Fibroblast of lung (primary cell): ENCODE measurements around the gene TMEM178B. TPM values are rescaled to one million over a fixed set of nuclear protein-coding genes. Genes with fewer than 3 reads are reported as not detected.

ENCODE experiments used
- DNase-seq, 2 donors: peaks; one replicate each; pipeline versions ENCODE4 v3.0.0 to v3.0.0-alpha.2; 2010; ENCODE audit warnings: low read depth in 2 of 2
- H2AFZ ChIP-seq: 2 replicates; pipeline ENCODE4 v1.5.1; 2012; ENCODE audit warnings: low read length, control low read depth, inconsistent platforms
- H3K27ac ChIP-seq: 2 replicates; pipeline ENCODE4 v1.5.1; 2011; ENCODE audit warnings: low read length, control low read depth; ENCODE audit not compliant: insufficient read depth
- H3K27me3 ChIP-seq: 2 replicates; pipeline ENCODE4 v1.5.1; 2011; ENCODE audit warnings: mild to moderate bottlenecking, low read length; ENCODE audit not compliant: control insufficient read depth, insufficient read depth
- H3K36me3 ChIP-seq: 2 replicates; pipeline ENCODE4 v1.5.1; 2011; ENCODE audit warnings: low read length; ENCODE audit not compliant: control insufficient read depth, insufficient read depth
- H3K4me1 ChIP-seq: 2 replicates; pipeline ENCODE4 v1.5.1; 2011; ENCODE audit warnings: low read length; ENCODE audit not compliant: control insufficient read depth, insufficient read depth; ENCODE audit errors: extremely low read depth
- H3K4me2 ChIP-seq: 2 replicates; pipeline ENCODE4 v1.5.1; 2011; ENCODE audit warnings: low read length, control low read depth; ENCODE audit not compliant: insufficient read depth; ENCODE audit errors: extremely low read depth
- H3K4me3 ChIP-seq, 4 experiments: fragments of 200-600 bp in 1 of 4; sonication (generic) in 1 of 4; replicated peaks in 1 of 4; 2 replicates each; pipeline ENCODE4 v1.5.1; 2011 to 2016; ENCODE audit warnings: low read length in 4 of 4, low read depth in 3 of 4, mild to moderate bottlenecking in 3 of 4, control low read depth in 2 of 4, inconsistent platforms in 1 of 4, mixed read lengths in 1 of 4; ENCODE audit not compliant: insufficient read depth in 1 of 4; ENCODE audit errors: control extremely low read depth in 1 of 4
- H3K79me2 ChIP-seq: 2 replicates; pipeline ENCODE4 v1.5.1; 2012; ENCODE audit warnings: mild to moderate bottlenecking, low read length, inconsistent platforms; ENCODE audit not compliant: control insufficient read depth, insufficient read depth
- H3K9ac ChIP-seq: 2 replicates; pipeline ENCODE4 v1.5.1; 2011; ENCODE audit warnings: mild to moderate bottlenecking, low read length, control low read depth; ENCODE audit not compliant: insufficient read depth
- H3K9me3 ChIP-seq: 2 replicates; pipeline ENCODE4 v1.5.1; 2012; ENCODE audit warnings: low read depth, low read length; ENCODE audit not compliant: control insufficient read depth, insufficient read depth
- H4K20me1 ChIP-seq: 2 replicates; pipeline ENCODE4 v1.5.1; 2011; ENCODE audit warnings: low read length; ENCODE audit not compliant: control insufficient read depth, insufficient read depth; ENCODE audit errors: extremely low read depth
- CTCF ChIP-seq, 2 donors: IDR thresholded peaks in 1 of 2; conservative IDR thresholded peaks in 1 of 2; 1 replicate in 1 of 2; 2 replicates in 1 of 2; pipeline ENCODE4 v1.5.1; 2011 to 2012; ENCODE audit warnings: low read length in 2 of 2, control low read depth in 1 of 2, inconsistent platforms in 1 of 2, low read depth in 1 of 2, mild to moderate bottlenecking in 1 of 2
- EZH2 ChIP-seq: IDR thresholded peaks from 2 replicates; pipeline ENCODE4 v1.5.1; 2012; ENCODE audit warnings: low read length, control low read depth, mild to moderate bottlenecking; ENCODE audit errors: missing control alignments
- polyA plus RNA-seq, 2 donors: library from polyadenylated mRNA; depleted of rRNA in 1 of 2; stranded (reverse) in 1 of 2; unstranded in 1 of 2; fragments of >200 nt; gene quantifications; 2 replicates each; pipeline ENCODE4 v1.2.1, GENCODE V29; 2011 to 2012; ENCODE audit warnings: missing spikeins in 1 of 2
- total RNA-seq: library from RNA; depleted of rRNA; stranded (reverse); fragments of >200 nt; gene quantifications from 2 replicates; pipeline ENCODE4 v1.2.1, GENCODE V29; 2014

The TMEM178B gene
- total and polyA plus RNA-seq, 2 donors (not counting 1 experiment from before 2014, with no cell fraction given) = under 0.01 to 0.14 TPM

DNA sequence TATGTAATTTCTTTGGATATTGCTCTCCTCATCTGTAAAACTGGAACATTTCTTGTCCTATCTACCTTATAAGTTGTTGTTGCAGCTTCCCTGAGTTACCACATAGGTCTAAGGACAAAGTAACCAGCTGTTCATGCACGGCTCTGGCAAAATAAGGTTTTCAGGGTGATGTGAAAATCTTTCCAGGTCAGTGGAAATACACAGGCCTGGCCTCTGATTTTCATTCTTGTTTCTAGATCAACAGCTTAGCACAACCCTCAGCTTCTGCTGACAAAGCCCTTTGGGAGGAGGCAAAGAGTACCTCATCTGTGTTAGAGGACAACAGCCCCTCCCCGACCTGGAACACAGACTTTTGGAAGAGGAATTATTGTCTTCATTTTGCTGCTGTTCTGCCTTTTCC is 359.8 kb downstream of the TMEM178B start:
- H3K4me1 ChIP-seq = no peaks in the 10 kb centered on the region
- H3K9me3 ChIP-seq = no peaks in the 10 kb centered on the region
- no peak for TF ChIP-seq EZH2
- no peak for TF ChIP-seq CTCF (conservative IDR thresholded peaks at IDR 0.05 in 1 of 2, IDR thresholded peaks at IDR 0.05 in 1 of 2; ENCODE audit: low read depth in 1 of 2, low read length in 2 of 2)
- no peak overlapping the region for H3K9ac ChIP-seq
- no peak overlapping the region for H3K27ac ChIP-seq
- no peak for DNase-seq
- no peaks in the 10 kb centered on the region for H3K79me2 ChIP-seq
- no peaks in the 10 kb centered on the region for H3K27me3 ChIP-seq
- no peaks in the 10 kb centered on the region for H4K20me1 ChIP-seq
- no peak overlapping the region for H2AFZ ChIP-seq
- H3K36me3 ChIP-seq = no peaks in the 10 kb centered on the region
- no peak overlapping the region for H3K4me2 ChIP-seq
- no peak overlapping the region for H3K4me3 ChIP-seq

DNA sequence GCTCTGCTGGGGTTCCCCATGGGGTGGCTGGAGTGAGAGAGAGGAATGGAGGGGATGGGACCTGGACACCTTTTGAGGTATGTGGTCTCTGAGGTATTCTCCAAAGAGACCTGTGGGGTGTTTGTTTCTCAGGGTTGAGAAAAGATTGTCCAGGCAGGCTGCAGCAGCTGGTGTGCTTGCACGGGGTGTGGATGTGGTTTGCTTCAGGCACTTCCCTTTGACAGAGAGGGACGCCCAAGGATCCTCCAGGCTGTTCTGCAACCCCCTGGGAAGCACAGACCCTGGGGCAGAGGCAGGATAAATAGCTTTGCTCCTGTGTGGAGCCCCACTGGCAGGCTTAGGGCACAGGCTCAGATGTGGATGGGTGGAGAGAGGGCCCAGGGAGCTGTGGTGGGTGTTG is 362.3 kb downstream of the TMEM178B start:
- no peak overlapping the region for H3K4me3 ChIP-seq
- no peak overlapping the region for H3K4me2 ChIP-seq
- no peaks in the 10 kb centered on the region for H4K20me1 ChIP-seq
- H3K9ac ChIP-seq = no peak overlapping the region
- no peaks in the 10 kb centered on the region for H3K9me3 ChIP-seq
- no peaks in the 10 kb centered on the region for H3K79me2 ChIP-seq
- no peaks in the 10 kb centered on the region for H3K4me1 ChIP-seq
- no peak overlapping the region for H2AFZ ChIP-seq
- DNase-seq = no peak
- TF ChIP-seq CTCF (conservative IDR thresholded peaks at IDR 0.05 in 1 of 2, IDR thresholded peaks at IDR 0.05 in 1 of 2; ENCODE audit: low read depth in 1 of 2, low read length in 2 of 2) (no peak), EZH2 (no peak)
- H3K27me3 ChIP-seq = no peaks in the 10 kb centered on the region
- no peak overlapping the region for H3K27ac ChIP-seq
- H3K36me3 ChIP-seq = no peaks in the 10 kb centered on the region

GRCh38 chr7:141436575-141437075 is 362.8 kb downstream of the TMEM178B start:
- TF ChIP-seq CTCF (conservative IDR thresholded peaks at IDR 0.05 in 1 of 2, IDR thresholded peaks at IDR 0.05 in 1 of 2; ENCODE audit: low read depth in 1 of 2, low read length in 2 of 2) (no peak), EZH2 (no peak)
- no peak for DNase-seq
- Histone ChIP-seq H2AFZ (no peak overlapping the region), H3K27me3 (no peaks in the 10 kb centered on the region), H3K9me3 (no peaks in the 10 kb centered on the region), H3K27ac (no peak overlapping the region), H3K36me3 (no peaks in the 10 kb centered on the region), H3K79me2 (no peaks in the 10 kb centered on the region), H3K4me2 (no peak overlapping the region), H3K4me1 (no peaks in the 10 kb centered on the region), H3K9ac (no peak overlapping the region), H3K4me3 (no peak overlapping the region), H4K20me1 (no peaks in the 10 kb centered on the region)
